GM12878 (cell line): ENCODE data around the gene NTM. TPM values are rescaled to one million over a fixed set of nuclear protein-coding genes. Genes with fewer than 3 reads are reported as not detected.
A peak's percentile ranks its signal among the peaks of the same experiment; 100 is the strongest.

Experiments used
- CREB1 ChIP-seq: IDR thresholded peaks from 2 replicates; pipeline ENCODE4 v1.6.1; 2012; ENCODE audit warnings: low read depth, mild to moderate bottlenecking, inconsistent platforms
- GABPA ChIP-seq: IDR thresholded peaks from 2 replicates; pipeline ENCODE4 v1.6.1; 2014; ENCODE audit warnings: antibody characterized with exemption, low read depth, mild to moderate bottlenecking, inconsistent platforms
- HCFC1 ChIP-seq: fragments of 150-350 bp; IDR thresholded peaks from 2 replicates; pipeline ENCODE4 v1.6.1; 2014; ENCODE audit warnings: low read length
- MEF2B ChIP-seq: fragments of 450-650 bp; IDR thresholded peaks from 2 replicates; pipeline ENCODE4 v1.6.1; 2018; ENCODE audit warnings: mild to moderate bottlenecking, moderate library complexity; ENCODE audit not compliant: partially characterized antibody, poor library complexity, severe bottlenecking
- MTA2 ChIP-seq: fragments of 450-650 bp; IDR thresholded peaks from 2 replicates; pipeline ENCODE4 v1.6.1; 2016; ENCODE audit warnings: low read depth, mild to moderate bottlenecking, moderate library complexity
- NR2C2 ChIP-seq: IDR thresholded peaks from 2 replicates; pipeline ENCODE4 v1.6.1; 2011; ENCODE audit warnings: borderline replicate concordance, low read depth; ENCODE audit not compliant: control insufficient read depth, insufficient read length
- POLR2AphosphoS2 ChIP-seq: IDR thresholded peaks from 2 replicates; pipeline ENCODE4 v1.6.1; 2011; ENCODE audit warnings: low read depth, mild to moderate bottlenecking, low read length, improper control_type of control experiment, moderate library complexity
- RAD21 ChIP-seq: IDR thresholded peaks from 2 replicates; pipeline ENCODE4 v1.6.1; 2011; ENCODE audit warnings: mild to moderate bottlenecking, low read depth, low read length, moderate library complexity; ENCODE audit not compliant: insufficient read depth
- RBBP5 ChIP-seq: fragments of 200-600 bp; sonication (generic); conservative IDR thresholded peaks from 2 replicates; pipeline ENCODE4 v1.6.1; 2016
- SMARCA5 ChIP-seq: fragments of 450-650 bp; IDR thresholded peaks from 2 replicates; pipeline ENCODE4 v1.6.1; 2017; ENCODE audit warnings: mild to moderate bottlenecking
- SP1 ChIP-seq: IDR thresholded peaks from one replicate; pipeline ENCODE4 v1.6.1; 2011; ENCODE audit warnings: low read depth, low read length
- SREBF2 ChIP-seq: IDR thresholded peaks from 2 replicates; pipeline ENCODE4 v1.6.1; 2012; ENCODE audit warnings: mild to moderate bottlenecking, low read length
- TAF1 ChIP-seq: IDR thresholded peaks from 2 replicates; pipeline ENCODE4 v1.6.1; 2011; ENCODE audit warnings: mild to moderate bottlenecking, low read depth, low read length, borderline replicate concordance
- TCF3 ChIP-seq: IDR thresholded peaks from 2 replicates; pipeline ENCODE4 v1.6.1; 2012; ENCODE audit warnings: low read depth, mild to moderate bottlenecking, low read length, borderline replicate concordance; ENCODE audit not compliant: insufficient read depth
- TCF7 ChIP-seq: IDR thresholded peaks from 2 replicates; pipeline ENCODE4 v1.6.1; 2014; ENCODE audit warnings: antibody characterized with exemption, borderline replicate concordance
- ZNF217 ChIP-seq: fragments of 450-650 bp; IDR thresholded peaks from 2 replicates; pipeline ENCODE4 v1.6.1; 2017; ENCODE audit warnings: antibody characterized with exemption, mild to moderate bottlenecking
- ZNF274 ChIP-seq: IDR thresholded peaks from one replicate; pipeline ENCODE4 v1.8.0; 2011; ENCODE audit not compliant: insufficient read length, insufficient read depth
- ZNF622 ChIP-seq: fragments of 450-650 bp; IDR thresholded peaks from 2 replicates; pipeline ENCODE4 v1.6.1; 2017; ENCODE audit warnings: mild to moderate bottlenecking, inconsistent platforms
- polyA plus RNA-seq, 11 experiments: library from polyadenylated mRNA; depleted of rRNA in 4 of 11; unstranded in 6 of 11; stranded (reverse) in 5 of 11; fragments of >200 nt; fragmentation: Nextera tagmentation in 4 of 11; fragmentation: Illumina TruSeq in 1 of 11; extraction: Ambion mirVana in 4 of 11; extraction: Trizol in 1 of 11; gene quantifications; 1 replicate in 1 of 11; 2 replicates in 10 of 11; pipeline versions ENCODE4 v1.2.1 to v1.2.3, GENCODE V29; 2011 to 2016; ENCODE audit warnings: inconsistent platforms in 2 of 11, missing spikeins in 2 of 11, low read depth in 1 of 11
- total RNA-seq, 4 experiments: library from RNA; depleted of rRNA in 3 of 4; stranded (reverse); fragments of >200 nt in 3 of 4; fragmentation: Illumina TruSeq in 1 of 4; extraction: Trizol in 1 of 4; gene quantifications; 2 replicates each; pipeline versions ENCODE4 v1.2.1 to v1.2.3, GENCODE V29; 2013 to 2021
- TF ChIP-seq, protein P1 (sequence below): IDR thresholded peaks from 2 replicates; pipeline ENCODE4 v1.6.1; 2012; ENCODE audit warnings: low read length, inconsistent platforms
- TF ChIP-seq, protein P2 (sequence below): fragments of 450-650 bp; formaldehyde crosslinking; IDR thresholded peaks from 2 replicates; pipeline ENCODE4 v1.4.0; 2020; ENCODE audit warnings: mild to moderate bottlenecking, moderate library complexity
- TF ChIP-seq, protein P3 (sequence below): IDR thresholded peaks from 2 replicates; pipeline ENCODE4 v1.6.1; 2011; ENCODE audit warnings: mild to moderate bottlenecking, low read depth, low read length, moderate library complexity; ENCODE audit not compliant: insufficient replicate concordance
- TF ChIP-seq, protein P4 (sequence below): fragments of 450-650 bp; IDR thresholded peaks from 2 replicates; pipeline ENCODE4 v1.6.1; 2017; ENCODE audit warnings: borderline replicate concordance
- TF ChIP-seq, protein P5 (sequence below): IDR thresholded peaks from 2 replicates; pipeline ENCODE4 v1.6.1; 2012; ENCODE audit warnings: low read depth, low read length, improper control_type of control experiment

NTM gene
- total and polyA plus RNA-seq, 10 of the 15 experiments (the other 5 are each of a cell fraction or from before 2014, with no cell fraction given), result not detected

DNA sequence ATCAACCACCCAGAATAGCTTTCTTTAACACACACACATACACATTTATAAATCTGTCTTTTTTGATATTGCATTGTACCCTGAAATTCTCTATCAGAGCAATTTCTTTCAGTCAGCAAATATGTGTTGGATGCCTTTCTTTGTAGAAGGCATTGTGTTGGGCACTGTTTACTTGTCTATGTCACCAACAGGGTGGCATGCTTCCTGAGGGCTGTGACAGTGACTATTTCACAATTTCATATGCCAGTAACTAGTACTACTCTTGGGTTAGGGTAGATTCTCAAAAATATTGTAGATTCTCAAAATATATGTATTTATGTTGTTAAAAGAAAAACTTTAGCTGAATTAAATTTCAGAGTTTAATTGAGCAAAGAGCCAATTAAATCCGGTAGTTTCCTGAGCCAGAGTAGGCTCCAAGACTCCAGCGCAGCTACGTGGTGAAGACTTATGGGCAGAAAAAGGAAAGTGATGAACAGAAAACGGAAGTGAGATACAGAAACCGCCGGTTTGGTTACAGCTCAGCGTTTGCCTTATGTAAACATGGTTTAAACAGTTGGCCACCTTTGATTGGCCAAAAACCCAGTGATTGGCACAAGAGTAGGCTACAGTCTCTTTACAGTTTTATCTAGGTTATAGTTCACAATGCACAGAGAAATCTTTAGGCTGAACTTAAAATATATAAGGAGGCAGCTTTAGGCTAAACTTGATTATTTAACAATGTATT lies 723.3 kb downstream of the NTM start (continued):
- TF ChIP-seq, protein P1, sequence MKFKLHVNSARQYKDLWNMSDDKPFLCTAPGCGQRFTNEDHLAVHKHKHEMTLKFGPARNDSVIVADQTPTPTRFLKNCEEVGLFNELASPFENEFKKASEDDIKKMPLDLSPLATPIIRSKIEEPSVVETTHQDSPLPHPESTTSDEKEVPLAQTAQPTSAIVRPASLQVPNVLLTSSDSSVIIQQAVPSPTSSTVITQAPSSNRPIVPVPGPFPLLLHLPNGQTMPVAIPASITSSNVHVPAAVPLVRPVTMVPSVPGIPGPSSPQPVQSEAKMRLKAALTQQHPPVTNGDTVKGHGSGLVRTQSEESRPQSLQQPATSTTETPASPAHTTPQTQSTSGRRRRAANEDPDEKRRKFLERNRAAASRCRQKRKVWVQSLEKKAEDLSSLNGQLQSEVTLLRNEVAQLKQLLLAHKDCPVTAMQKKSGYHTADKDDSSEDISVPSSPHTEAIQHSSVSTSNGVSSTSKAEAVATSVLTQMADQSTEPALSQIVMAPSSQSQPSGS, result no peak
- TF ChIP-seq, protein P2, sequence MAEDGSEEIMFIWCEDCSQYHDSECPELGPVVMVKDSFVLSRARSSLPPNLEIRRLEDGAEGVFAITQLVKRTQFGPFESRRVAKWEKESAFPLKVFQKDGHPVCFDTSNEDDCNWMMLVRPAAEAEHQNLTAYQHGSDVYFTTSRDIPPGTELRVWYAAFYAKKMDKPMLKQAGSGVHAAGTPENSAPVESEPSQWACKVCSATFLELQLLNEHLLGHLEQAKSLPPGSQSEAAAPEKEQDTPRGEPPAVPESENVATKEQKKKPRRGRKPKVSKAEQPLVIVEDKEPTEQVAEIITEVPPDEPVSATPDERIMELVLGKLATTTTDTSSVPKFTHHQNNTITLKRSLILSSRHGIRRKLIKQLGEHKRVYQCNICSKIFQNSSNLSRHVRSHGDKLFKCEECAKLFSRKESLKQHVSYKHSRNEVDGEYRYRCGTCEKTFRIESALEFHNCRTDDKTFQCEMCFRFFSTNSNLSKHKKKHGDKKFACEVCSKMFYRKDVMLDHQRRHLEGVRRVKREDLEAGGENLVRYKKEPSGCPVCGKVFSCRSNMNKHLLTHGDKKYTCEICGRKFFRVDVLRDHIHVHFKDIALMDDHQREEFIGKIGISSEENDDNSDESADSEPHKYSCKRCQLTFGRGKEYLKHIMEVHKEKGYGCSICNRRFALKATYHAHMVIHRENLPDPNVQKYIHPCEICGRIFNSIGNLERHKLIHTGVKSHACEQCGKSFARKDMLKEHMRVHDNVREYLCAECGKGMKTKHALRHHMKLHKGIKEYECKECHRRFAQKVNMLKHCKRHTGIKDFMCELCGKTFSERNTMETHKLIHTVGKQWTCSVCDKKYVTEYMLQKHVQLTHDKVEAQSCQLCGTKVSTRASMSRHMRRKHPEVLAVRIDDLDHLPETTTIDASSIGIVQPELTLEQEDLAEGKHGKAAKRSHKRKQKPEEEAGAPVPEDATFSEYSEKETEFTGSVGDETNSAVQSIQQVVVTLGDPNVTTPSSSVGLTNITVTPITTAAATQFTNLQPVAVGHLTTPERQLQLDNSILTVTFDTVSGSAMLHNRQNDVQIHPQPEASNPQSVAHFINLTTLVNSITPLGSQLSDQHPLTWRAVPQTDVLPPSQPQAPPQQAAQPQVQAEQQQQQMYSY (CRISPR knock-in tag), result no peak
- TF ChIP-seq SP1 (no peak), SREBF2 (no peak), CREB1 (0 out of 2 replicates have a peak, but pooled peaks have one; percentile 28), RBBP5 (no peak), POLR2AphosphoS2 (no peak), ZNF274 (no peak), MTA2 (no peak), ZNF622 (no peak), MEF2B (no peak), TAF1 (no peak), NR2C2 (no peak), GABPA (peak; percentile 54), HCFC1 (no peak), TCF7 (no peak), TCF3 (no peak), ZNF217 (no peak), SMARCA5 (no peak), RAD21 (no peak)
- TF ChIP-seq, protein P3, sequence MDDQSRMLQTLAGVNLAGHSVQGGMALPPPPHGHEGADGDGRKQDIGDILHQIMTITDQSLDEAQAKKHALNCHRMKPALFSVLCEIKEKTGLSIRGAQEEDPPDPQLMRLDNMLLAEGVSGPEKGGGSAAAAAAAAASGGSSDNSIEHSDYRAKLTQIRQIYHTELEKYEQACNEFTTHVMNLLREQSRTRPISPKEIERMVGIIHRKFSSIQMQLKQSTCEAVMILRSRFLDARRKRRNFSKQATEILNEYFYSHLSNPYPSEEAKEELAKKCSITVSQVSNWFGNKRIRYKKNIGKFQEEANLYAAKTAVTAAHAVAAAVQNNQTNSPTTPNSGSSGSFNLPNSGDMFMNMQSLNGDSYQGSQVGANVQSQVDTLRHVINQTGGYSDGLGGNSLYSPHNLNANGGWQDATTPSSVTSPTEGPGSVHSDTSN, result peak; percentile 73
- TF ChIP-seq, protein P4, sequence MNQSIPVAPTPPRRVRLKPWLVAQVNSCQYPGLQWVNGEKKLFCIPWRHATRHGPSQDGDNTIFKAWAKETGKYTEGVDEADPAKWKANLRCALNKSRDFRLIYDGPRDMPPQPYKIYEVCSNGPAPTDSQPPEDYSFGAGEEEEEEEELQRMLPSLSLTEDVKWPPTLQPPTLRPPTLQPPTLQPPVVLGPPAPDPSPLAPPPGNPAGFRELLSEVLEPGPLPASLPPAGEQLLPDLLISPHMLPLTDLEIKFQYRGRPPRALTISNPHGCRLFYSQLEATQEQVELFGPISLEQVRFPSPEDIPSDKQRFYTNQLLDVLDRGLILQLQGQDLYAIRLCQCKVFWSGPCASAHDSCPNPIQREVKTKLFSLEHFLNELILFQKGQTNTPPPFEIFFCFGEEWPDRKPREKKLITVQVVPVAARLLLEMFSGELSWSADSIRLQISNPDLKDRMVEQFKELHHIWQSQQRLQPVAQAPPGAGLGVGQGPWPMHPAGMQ, result no peak
- TF ChIP-seq, protein P5, sequence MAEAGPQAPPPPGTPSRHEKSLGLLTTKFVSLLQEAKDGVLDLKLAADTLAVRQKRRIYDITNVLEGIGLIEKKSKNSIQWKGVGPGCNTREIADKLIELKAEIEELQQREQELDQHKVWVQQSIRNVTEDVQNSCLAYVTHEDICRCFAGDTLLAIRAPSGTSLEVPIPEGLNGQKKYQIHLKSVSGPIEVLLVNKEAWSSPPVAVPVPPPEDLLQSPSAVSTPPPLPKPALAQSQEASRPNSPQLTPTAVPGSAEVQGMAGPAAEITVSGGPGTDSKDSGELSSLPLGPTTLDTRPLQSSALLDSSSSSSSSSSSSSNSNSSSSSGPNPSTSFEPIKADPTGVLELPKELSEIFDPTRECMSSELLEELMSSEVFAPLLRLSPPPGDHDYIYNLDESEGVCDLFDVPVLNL, result no peak
